Thyroid gland (tissue), 4 donors: ENCODE measurements around the gene COA5. TPM values are rescaled to one million over a fixed set of nuclear protein-coding genes. Genes with fewer than 3 reads are reported as not detected.
"Not testable (repeated sequence)": the region's sequence is repeated elsewhere in the genome, so short reads cannot be mapped to it uniquely, and the experiment has no call there.

Source experiments
- DNase-seq, 2 donors: peaks; one replicate each; pipeline ENCODE4 v3.0.0-alpha.2; 2019
- H3K27ac ChIP-seq, 3 donors: fragments of 200-600 bp; sonication (generic); 1 replicate in 2 of 3; 2 replicates in 1 of 3; pipeline ENCODE4 v1.5.1; 2016 to 2019; ENCODE audit warnings: mild to moderate bottlenecking in 1 of 3, moderate library complexity in 1 of 3
- H3K27me3 ChIP-seq: fragments of 200-600 bp; sonication (generic); one replicate; pipeline ENCODE4 v1.5.1; 2019
- H3K36me3 ChIP-seq, 2 donors: fragments of 200-600 bp; sonication (generic); one replicate each; pipeline ENCODE4 v1.5.1; 2016 to 2019
- H3K4me1 ChIP-seq, 2 donors: fragments of 200-600 bp; sonication (generic); one replicate each; pipeline ENCODE4 v1.5.1; 2017 to 2019
- H3K4me3 ChIP-seq, 3 donors: fragments of 200-600 bp; sonication (generic); replicated peaks in 1 of 3; 1 replicate in 2 of 3; 2 replicates in 1 of 3; pipeline ENCODE4 v1.5.1; 2016; ENCODE audit warnings: mild to moderate bottlenecking in 1 of 3
- H3K9me3 ChIP-seq: fragments of 200-600 bp; sonication (generic); one replicate; pipeline ENCODE4 v1.5.1; 2017
- POLR2A ChIP-seq, 2 donors: fragments of 450-650 bp; IDR thresholded peaks; one replicate each; pipeline ENCODE4 v1.6.1; 2017; ENCODE audit warnings: antibody characterized with exemption in 2 of 2, mild to moderate bottlenecking in 2 of 2, moderate library complexity in 1 of 2
- WGBS, 2 donors: methylation state at CpG; one replicate each; pipeline ENCODE4 v1.1.5; 2017; 5-methylcytosine and 5-hydroxymethylcytosine counted together
- intact Hi-C: fragments of 100-400 bp; cut with DNase I; formaldehyde crosslinking; loops from one replicate; pipeline ENCODE4 v1.15.1; 2023
- total RNA-seq, 4 donors: library from RNA; depleted of rRNA; stranded (reverse); fragments of >200 nt; gene quantifications; one replicate each; pipeline ENCODE4 v1.2.3, GENCODE V29; 2016
- TF ChIP-seq, protein P1 (sequence below), 6 experiments: fragments of 200-600 bp in 3 of 6; fragments of 450-650 bp in 3 of 6; sonication (generic) in 3 of 6; IDR thresholded peaks; one replicate each; pipeline ENCODE4 v1.5.1; 2016 to 2019; ENCODE audit warnings: antibody characterized with exemption in 6 of 6, mild to moderate bottlenecking in 2 of 6, inconsistent platforms in 1 of 6, moderate library complexity in 1 of 6

COA5 gene
- total RNA-seq, 4 donors from 2014 or later, result 51.5 to 68.3 (median 55.1) TPM

DNA sequence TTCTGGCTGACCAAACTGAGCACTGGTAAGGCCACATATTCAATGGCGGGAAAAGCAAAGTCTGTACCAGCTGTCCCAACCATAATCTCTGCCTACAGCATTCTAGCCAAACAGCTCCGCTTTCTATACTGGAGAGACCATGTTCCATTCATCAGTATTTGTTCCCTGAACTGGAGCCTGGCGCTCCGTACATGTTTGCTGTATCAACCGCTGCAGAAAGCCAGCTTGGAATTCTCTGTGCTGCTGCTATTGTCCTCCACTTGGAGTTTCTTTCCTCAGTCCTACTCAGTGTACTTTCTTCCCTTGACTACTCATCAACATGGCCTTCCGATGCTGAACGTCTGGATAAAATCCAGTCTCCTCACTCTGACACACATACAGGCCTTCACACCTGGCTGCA lies 1.9 kb downstream of the COA5 start:
- Histone ChIP-seq H3K9me3 (no peaks in the 10 kb centered on the region), H3K27ac (no peak overlapping the region), H3K4me3 (no peak overlapping the region), H3K36me3 (peaks cover 6 to 16% of the 10 kb centered on the region in 2 donors), H3K4me1 (peaks cover 31 to 36% of the 10 kb centered on the region in 2 donors), H3K27me3 (no peaks in the 10 kb centered on the region)
- DNase-seq, result no peak
- TF ChIP-seq, protein P1, sequence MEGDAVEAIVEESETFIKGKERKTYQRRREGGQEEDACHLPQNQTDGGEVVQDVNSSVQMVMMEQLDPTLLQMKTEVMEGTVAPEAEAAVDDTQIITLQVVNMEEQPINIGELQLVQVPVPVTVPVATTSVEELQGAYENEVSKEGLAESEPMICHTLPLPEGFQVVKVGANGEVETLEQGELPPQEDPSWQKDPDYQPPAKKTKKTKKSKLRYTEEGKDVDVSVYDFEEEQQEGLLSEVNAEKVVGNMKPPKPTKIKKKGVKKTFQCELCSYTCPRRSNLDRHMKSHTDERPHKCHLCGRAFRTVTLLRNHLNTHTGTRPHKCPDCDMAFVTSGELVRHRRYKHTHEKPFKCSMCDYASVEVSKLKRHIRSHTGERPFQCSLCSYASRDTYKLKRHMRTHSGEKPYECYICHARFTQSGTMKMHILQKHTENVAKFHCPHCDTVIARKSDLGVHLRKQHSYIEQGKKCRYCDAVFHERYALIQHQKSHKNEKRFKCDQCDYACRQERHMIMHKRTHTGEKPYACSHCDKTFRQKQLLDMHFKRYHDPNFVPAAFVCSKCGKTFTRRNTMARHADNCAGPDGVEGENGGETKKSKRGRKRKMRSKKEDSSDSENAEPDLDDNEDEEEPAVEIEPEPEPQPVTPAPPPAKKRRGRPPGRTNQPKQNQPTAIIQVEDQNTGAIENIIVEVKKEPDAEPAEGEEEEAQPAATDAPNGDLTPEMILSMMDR (IDR thresholded peaks at IDR 0.05), result no peak
- TF ChIP-seq POLR2A (IDR thresholded peaks at IDR 0.05), result no peak
- WGBS, 2 donors, result 83 to 91% methylated on average over 7 of the region's 7 CpGs
- intact Hi-C loops, result loop anchor here (10.0 kb wide), 1 partner anchor 162 kb away; the partner anchor contains the start of gene INPP4A

DNA sequence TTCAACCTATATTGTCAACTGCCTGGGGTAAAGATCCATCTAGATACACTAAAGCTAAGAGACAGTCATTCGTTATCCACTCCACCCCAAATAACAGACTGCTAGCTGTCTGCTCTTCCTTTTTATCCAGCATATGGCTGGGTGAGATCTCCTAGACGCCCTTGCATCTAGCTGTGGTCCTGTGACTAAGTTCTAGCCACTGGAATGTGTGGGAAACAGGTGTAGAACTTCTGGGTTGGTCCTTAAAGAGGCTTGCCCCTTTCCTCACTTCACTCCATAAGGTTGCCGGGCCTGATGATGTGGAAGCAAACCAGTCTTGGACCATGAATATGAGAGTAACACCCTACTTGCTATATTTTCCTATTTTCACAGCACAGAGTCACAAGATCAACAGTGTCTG lies 3.2 kb downstream of the COA5 start:
- H3K9me3 ChIP-seq, result no peaks in the 10 kb centered on the region
- H3K27me3 ChIP-seq, result no peaks in the 10 kb centered on the region
- TF ChIP-seq, protein P1 (IDR thresholded peaks at IDR 0.05), result no peak
- TF ChIP-seq POLR2A (IDR thresholded peaks at IDR 0.05), result no peak
- H3K27ac ChIP-seq, result no peak overlapping the region
- no peak overlapping the region for H3K4me3 ChIP-seq
- peaks cover 12 to 13% of the 10 kb centered on the region in 2 donors for H3K36me3 ChIP-seq
- WGBS, 2 donors, result 83 to 85% methylated on average over 3 of the region's 3 CpGs
- intact Hi-C loops, result loop anchor here (10.0 kb wide), 1 partner anchor 160 kb away; the partner anchor contains the start of gene INPP4A
- H3K4me1 ChIP-seq, result peaks cover 20 to 28% of the 10 kb centered on the region in 2 donors
- no peak for DNase-seq

DNA sequence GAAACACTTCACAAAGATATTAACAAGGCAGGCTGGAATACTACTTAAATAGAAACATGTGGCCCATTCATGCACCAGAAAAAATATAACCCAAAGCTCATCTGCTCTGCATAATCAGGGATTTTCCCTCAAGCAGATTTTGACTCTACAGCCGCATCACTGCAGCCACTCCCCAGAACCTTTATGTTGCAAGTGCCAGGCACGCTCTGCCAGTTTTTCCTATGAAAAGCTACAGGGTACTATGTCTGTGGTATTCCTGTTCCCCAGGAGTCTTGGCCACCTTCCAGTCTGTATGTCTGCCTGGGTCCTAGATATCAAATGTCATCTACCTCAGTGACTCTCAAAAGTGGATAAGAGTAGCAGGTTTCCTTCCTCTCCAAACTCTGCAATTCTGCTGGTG lies 3.8 kb downstream of the COA5 start:
- no peak for DNase-seq
- Histone ChIP-seq H3K27me3 (no peaks in the 10 kb centered on the region), H3K27ac (no peak overlapping the region), H3K4me3 (no peak overlapping the region), H3K9me3 (no peaks in the 10 kb centered on the region), H3K4me1 (peaks cover 15 to 23% of the 10 kb centered on the region in 2 donors), H3K36me3 (peaks cover 18% of the 10 kb centered on the region in 2 donors)
- intact Hi-C loops, result loop anchor here (10.0 kb wide), 1 partner anchor 160 kb away; the partner anchor contains the start of gene INPP4A
- 80 to 81% methylated on average over 2 of the region's 2 CpGs for WGBS, 2 donors
- TF ChIP-seq, protein P1 (IDR thresholded peaks at IDR 0.05), result no peak
- TF ChIP-seq POLR2A (IDR thresholded peaks at IDR 0.05), result no peak

DNA sequence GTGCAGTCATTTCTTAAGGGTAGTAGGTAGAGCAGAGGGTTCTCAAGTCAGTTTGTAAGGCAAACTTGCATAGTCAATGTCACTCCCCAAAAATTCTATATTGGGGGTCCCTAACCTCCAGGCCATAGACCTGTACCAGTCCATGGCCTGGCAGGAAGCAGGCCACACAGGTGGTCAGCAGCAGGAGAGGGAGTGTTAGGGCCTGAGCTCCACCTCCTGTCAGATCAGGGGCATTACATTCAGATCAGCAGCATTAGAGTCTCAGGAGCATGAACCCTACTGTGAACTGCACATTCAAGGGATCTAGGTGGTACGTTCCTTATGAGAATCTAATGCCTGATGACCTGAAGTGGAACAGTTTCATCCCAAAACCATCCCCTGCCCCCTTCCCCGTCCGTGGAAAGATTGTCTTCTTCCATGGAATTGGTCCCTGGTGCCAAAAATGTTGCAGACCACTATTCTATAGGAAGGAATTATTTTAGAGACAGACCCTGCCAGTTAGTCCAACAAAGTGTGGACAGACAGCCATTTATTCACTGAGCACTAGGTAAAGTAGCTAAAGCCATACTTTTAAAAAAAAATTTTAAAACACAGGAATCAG lies 6.7 kb downstream of the COA5 start:
- peak; percentile 31 to 38 for DNase-seq
- intact Hi-C loops, result loop anchor here (10.0 kb wide), 1 partner anchor 157 kb away; the partner anchor contains the start of gene INPP4A
- WGBS, 2 donors, result 74 to 88% methylated on average over 3 of the region's 3 CpGs
- Histone ChIP-seq H3K9me3 (no peaks in the 10 kb centered on the region), H3K4me3 (no peak overlapping the region), H3K27me3 (no peaks in the 10 kb centered on the region), H3K36me3 (peaks cover 18 to 22% of the 10 kb centered on the region in 2 donors), H3K4me1 (peaks cover 3 to 6% of the 10 kb centered on the region in 2 donors), H3K27ac (no peak overlapping the region)
- TF ChIP-seq, protein P1 (IDR thresholded peaks at IDR 0.05), result peak; percentile 10 to 64 (median 44)
- no peak for TF ChIP-seq POLR2A (IDR thresholded peaks at IDR 0.05)

DNA sequence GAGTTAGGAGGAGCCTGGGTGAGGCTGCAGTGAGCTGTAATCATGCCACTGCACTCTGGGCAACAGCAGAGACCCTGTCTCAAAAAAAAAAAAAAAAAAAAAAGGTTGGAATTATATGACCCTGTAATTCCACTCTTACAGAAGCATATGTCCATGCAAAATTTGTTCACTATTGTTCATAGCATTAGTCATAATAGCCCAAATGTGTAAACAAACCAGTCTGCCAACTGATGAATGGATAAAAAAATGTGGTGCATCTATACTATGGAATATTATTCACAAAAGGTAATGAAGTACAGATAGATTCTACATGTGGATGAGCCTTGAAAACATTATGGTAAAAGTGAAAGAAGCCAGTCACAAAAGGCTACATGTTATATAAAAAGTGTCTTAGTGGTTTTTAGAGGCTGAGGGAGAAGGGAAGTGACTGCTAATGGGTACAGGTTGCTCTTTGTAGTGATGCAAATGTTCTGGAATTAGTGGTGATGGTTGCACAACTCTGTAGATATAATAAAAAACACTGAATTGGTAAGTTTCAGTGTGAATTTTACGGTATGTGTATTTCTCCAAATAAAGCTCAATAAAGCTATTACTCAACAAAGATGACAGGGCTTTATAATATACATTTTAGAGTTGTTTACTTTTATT lies 9.4 kb downstream of the COA5 start:
- H3K4me3 ChIP-seq, result no peak overlapping the region
- DNase-seq, result no peak
- no peak overlapping the region for H3K27ac ChIP-seq
- H3K27me3 ChIP-seq, result no peaks in the 10 kb centered on the region
- intact Hi-C loops, result no loop called here
- no peaks in the 10 kb centered on the region for H3K9me3 ChIP-seq
- WGBS, 2 donors, result 89 to 96% methylated on average over 1 of the region's 1 CpG
- H3K4me1 ChIP-seq, result no peaks in the 10 kb centered on the region
- TF ChIP-seq, protein P1 (IDR thresholded peaks at IDR 0.05), result no peak
- no peak for TF ChIP-seq POLR2A (IDR thresholded peaks at IDR 0.05)
- H3K36me3 ChIP-seq, result peaks cover 18 to 22% of the 10 kb centered on the region in 2 donors

DNA sequence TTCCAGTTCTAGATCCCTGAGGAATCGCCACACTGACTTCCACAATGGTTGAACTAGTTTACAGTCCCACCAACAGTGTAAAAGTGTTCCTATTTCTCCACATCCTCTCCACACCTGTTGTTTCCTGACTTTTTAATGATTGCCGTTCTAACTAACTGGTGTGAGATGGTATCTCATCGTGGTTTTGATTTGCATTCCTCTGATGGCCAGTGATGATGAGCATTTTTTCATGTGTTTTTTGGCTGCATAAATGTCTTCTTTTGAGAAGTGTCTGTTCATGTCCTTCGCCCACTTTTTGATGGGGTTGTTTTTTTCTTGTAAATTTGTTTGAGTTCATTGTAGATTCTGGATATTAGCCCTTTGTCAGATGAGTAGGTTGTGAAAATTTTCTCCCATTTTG lies 13.6 kb downstream of the COA5 start:
- DNase-seq, H3K4me1 ChIP-seq, H3K36me3 ChIP-seq, intact Hi-C loops, H3K27me3 ChIP-seq, H3K9me3 ChIP-seq, H3K4me3 ChIP-seq, H3K27ac ChIP-seq: not testable (repeated sequence)
- WGBS, 2 donors, result 88 to 98% methylated on average over 3 to 4 of the region's 4 CpGs
